Astrocyte of the hippocampus (primary cell): ENCODE results near the gene UNC93B1.

Experiments
- DNase-seq: peaks from one replicate; pipeline ENCODE4 v3.0.0; 2011; ENCODE audit warnings: low read depth, low spot score

UNC93B1 gene

DNA sequence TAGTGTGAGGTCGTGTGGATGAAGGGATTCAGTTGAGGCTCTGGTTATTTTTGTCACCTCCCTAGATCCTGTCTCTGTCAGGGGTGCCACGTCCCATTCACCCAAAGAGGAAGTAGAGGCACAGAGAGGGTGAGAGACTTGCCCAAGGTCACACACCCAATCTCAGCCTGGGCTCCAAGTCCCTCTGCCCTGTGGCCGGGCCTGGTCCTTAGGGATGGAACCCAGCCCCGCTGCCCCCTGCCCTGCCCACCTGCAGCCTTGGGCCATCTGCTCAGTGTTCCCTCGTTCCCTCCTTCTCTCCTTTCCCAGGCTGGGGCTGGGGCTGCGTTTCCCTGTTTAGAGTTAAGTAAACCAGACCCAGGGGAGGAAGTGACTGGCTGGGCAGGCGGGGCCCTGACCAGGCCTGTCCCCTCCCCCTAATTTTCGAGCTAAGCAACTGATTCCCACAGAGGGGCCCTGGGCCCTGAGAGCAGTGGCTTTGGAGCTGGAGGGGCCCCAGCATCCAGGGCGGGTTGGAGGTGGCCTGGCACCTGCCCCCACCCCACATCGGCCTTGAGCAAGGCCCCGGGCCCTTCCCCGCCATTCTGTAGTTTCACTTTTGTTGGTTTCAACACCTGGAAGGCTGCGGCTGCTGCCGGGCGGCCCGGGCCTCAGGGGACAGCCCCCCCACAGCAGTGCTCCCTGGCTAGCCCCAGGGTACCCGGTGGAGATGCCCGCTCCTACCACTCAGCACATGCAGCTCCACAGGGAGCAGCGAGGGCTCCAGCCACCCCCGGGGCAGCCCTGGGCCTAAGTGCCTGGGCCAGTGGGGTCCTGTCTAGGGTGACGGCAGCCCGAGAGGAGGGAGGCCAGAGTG is 36.4 kb upstream of the UNC93B1 start:
- peak; percentile 59 for DNase-seq

DNA sequence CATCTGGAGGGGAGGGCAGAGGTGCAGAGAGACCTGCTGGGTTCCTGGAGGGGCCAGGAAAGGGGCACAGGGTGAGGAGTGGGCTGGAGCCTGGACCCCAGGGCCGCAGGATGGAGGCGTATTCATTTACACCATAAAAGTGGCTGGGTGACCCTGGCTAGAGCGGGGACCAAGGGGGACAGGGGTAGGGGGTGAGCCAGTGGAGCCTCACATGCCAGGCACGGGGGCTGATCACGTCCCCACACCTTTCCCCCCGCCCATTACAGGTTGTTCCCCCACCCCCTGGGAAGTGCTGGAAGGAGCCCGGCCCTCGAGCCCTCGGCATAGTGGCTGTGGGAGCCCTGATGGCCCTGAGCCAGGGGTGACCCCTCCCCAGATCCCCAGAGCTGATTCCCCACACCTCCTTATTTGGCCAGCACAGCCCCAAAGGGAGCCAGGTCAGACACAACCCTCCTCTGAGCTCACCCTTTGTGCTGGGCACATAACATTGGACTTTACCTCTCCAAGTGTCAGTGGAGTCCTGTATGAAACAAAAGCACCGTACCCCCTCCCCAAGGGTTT is 35.7 kb upstream of the UNC93B1 start:
- no peak for DNase-seq

DNA sequence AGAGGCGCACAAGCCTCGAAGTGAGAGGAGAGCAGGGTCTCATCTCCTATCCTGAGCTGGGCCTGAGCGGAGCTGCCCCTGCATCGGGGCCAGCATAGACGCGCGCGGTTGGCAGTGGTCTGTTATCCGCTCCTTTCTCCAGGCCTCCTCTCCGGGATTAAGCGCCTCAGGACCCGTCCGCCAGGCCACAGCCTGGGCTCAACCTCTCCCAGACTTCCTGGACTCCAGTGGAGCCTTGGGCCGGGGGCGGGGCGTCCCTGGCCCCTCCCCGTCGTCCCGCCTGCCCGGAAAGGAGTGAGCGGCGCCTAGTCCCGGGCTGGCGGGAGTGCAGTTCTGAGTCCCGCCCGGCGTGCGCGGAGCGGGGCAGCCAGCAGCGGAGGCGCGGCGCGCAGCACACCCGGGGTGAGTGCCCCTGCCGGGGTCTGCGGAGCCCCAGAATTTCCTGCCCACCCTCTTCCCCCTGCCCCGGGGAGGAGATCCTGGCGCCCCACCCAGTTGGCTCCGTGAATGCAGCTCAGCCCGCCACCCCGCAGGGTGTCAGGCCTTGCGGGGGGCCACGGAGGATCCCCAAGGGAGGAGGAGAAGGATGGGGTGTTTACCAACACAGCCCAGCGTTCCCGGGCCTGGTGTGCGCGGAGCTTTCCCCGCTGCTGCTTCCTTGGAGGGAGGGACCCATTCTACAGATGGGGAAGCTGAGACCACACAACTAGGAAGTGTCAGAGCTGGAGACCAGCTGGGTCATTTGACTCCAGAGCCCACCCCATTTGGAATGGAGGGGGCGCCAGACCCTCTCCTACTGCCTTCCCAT is 35.0 kb upstream of the UNC93B1 start, which contains the start of gene TCIRG1:
TSS of gene TCIRG1 (plus strand) at position 308 of the 808 bp plus-strand sequence. CDS start 2,247 bp downstream, outside the sequence.
- peak; percentile 81 for DNase-seq

DNA sequence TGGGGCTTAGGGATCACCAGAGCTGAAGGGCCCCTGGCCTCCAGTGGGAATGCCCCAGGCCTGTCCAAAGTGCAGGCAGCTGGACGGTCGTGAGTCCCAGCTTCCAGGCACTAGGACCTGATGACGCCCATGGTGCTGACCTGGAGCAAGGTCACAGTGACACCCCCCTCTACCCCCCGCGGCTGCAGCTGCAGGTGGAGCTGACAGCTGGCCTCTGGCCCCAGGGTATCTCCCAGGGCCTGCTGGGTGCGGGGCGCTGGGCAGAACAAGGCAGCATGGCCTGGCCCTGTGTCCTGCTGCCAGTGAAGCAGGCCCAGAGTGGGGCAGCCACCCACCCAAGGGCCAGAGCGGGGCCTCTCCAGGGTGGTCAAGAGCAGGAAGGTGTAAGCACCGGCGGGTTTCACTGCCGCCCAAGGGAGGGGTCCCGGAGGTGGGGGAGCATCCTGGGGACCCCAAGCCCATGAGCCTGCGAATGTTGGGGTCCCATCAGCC is 34.4 kb upstream of the UNC93B1 start:
- DNase-seq, result no peak

- no peak for DNase-seq
These were observed 33.7 kb upstream of the UNC93B1 start for GRCh38 chr11:68037411-68038225.

DNA sequence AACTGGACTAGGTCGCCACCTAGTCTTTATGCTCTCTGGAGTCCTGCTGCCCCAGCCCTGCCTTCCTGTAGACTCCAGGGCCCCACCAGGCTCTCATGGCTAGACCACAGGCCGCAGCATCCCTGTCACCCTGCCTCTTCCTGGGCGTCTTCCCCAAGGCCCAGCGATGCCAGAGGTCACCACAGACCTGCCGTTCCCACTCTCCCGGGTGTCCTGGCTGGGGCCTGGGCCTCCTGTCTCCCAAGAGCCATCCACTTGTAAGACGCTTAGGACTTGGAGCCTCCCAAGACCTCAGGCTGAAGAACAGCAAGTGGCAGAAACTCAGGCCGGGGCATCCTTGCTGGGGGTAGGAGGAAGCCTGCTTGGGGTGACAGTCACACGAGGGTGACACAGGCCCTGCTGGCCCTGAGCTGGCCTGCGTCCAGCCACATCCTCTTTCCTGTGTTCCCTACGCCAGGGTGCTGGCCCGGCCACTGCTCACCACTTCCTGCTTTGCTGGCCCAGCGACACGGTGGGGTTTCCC is 32.9 kb upstream of the UNC93B1 start:
- DNase-seq, result no peak

- no peak for DNase-seq
These were observed 32.3 kb upstream of the UNC93B1 start for GRCh38 chr11:68036141-68036716.

DNA sequence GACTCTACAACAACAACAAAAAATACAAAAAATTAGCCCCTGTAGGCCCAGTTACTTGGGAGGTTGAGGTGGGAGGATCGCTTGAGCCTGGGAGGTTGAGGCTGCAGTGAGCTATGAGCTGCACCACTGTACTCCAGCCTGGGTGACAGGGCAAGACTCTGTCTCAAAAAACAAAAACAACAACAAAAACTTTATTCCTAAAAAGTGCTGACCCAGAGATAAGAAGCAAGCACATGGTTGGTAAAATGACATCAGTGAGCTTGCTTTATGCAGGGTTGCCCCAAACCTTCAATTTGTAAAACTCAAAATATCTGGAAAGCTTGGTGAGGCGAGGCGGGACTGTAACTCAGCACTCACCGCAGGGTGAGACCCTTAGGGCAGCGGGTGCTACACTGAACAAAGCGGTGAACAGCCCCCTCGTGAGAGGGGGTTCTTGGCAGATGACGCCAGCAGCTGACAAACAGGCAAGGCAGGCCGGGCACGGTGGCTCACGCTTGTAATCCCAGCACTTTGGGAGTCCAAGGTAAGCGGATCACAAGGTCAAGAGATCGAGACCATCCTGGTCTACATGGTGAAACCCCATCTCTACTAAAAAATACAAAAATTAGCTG is 31.5 kb upstream of the UNC93B1 start:
- DNase-seq, result no peak

DNA sequence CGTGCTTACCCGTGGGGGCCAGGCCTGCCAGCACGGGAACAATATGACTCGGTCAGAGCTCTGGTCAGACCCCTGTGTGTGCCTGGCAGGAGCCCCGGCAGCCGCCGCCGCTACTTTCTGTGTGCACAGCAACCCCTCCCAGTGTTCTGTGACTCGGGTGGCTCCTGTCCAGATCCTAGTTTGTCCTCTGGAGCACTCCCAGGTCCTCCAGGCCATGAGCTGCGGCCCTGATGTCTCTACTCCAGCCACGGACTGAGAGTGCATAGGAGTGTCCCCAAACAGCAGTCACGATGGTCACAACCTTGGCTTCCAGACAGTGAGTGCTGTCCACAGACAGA is 29.8 kb upstream of the UNC93B1 start:
- DNase-seq, result peak; percentile 36

DNA sequence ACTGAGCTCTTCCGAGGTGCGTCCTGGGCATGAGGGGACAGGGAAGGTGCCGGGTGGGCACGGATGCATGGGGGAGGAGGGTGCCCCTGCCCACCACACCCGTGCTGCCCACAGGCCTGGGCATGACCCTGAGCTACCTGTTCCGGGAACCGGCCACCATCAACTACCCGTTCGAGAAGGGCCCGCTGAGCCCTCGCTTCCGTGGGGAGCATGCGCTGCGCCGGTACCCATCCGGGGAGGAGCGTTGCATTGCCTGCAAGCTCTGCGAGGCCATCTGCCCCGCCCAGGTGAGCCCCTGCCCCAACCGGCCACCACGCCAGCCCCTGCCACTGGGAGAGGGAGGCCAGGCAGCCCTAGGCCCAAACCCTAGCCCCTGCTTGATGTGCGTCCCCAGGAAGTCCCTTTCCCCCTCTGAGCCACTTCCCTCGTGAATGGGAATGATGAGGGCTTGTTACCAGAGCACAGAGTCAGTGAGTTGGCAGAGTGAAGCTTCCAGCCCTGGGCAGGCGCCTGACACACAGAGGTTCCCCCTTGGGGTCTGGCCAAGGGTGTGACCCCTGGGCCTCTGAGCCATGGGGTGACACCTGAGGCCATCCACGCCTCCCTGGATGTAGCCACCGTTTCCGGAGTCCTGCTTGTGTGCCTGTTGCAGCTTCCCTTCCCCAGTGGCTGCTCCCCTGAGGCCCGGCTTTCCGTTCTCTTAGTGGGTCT is 29.3 kb upstream of the UNC93B1 start:
- no peak for DNase-seq

- DNase-seq, result no peak
These were observed 28.1 kb upstream of the UNC93B1 start for GRCh38 chr11:68032003-68032402.

DNA sequence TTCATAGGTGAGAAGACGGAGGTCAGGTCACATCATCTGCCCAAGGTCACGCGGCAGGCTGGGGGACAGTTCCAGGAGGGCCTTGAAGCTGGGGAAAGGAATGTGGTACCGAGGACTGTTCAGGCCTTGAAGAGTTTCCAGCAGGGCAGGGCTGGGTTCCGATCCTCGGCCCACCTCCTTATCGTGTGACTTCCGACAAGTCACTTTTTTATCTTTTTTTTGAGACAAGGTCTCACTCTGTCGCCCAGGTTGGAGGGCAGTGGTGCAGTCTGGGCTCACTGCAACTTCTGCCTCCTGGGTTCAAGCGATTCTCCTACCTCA is 27.2 kb upstream of the UNC93B1 start:
- peak; percentile 35 for DNase-seq

GRCh38 chr11:68030318-68031143 is 26.6 kb upstream of the UNC93B1 start, which contains the start of gene NDUFS8:
Gene NDUFS8 (plus strand): TSS chr11:68030681. CDS start chr11:68032152, 1,471 bp downstream.
- peak; percentile 99 for DNase-seq

DNA sequence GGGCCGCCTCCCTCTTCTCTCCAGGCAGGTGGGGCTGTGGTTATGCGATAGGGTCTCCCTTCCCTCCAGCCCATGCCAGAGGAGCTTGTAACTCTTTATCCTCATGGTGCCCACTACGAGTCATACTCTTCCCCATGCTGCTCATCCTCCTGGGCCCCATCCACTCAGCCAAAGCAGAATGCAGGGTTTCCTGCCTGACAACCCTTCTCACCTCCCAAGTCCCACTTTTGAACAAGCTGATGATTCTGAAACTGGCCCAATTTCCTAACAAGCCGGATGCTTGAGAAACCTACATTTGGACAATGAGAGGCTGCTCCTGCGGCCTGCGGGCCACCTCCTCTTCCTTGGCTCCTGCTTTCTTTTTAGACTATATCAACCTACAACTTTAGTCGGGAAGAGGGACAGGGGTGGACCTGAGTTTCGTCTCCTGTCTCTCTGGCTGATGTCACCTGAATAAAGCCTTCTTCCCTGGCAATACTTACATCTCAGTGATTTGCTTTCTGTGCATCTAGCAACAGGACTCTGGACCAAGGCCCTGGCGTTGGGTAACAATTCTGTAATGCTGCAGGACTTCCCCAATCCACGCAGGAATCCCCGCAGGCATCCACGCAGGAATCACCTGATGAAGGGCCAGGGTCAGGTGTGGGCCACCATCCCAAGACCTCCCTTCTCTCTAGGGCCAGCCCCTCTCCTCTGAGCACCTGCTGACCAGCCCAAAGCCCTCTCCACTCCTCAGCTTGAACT is 25.1 kb upstream of the UNC93B1 start:
- DNase-seq, result no peak

- DNase-seq, result no peak
These were observed 23.8 kb upstream of the UNC93B1 start for GRCh38 chr11:68027667-68028066.

DNA sequence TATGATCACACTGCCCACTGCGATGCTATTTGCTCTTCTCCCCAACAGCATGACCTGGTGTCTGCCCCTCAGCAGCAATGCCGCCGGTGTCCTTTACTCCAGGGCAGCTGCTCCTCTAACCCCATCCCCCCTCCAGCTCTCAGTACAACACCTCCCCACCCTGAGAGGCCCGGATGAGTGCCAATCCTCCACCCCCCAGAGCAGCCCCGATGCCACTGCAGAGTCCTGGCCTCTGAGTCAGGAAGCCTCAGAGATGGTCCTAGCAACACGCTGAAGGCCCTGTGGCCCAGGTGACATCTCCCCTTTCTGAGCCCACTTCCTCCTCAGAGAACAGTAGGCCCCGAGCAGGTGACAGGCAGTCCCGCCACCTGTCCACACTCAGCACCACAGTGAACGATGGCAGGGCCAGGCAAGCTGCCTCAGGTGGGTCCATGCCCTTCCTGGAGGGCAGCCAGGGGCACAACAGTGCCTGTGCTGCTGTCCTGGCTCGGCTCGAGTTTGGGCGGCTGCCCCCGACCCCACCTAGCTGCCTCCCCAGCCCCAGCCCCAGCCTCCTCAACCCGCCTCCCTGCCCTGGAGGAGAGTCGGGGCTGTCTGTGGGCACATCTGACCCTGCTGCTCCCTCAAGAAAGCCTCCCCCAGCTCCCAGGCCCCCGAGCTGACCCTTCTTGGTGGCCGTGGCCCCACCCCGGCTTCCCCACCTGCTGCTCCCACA is 22.7 kb upstream of the UNC93B1 start:
- DNase-seq, result no peak

- no peak for DNase-seq
These were observed 21.1 kb upstream of the UNC93B1 start for GRCh38 chr11:68025047-68025446.

- DNase-seq, result no peak
These were observed 20.6 kb upstream of the UNC93B1 start for GRCh38 chr11:68024508-68024907.
